ENCODE measurements around the gene CDH24. TPM values are rescaled to one million over a fixed set of nuclear protein-coding genes. Genes with fewer than 3 reads are reported as not detected.

CDH24 gene
- total and polyA plus RNA-seq, 9 of the 15 experiments (the other 6 are each of a cell fraction or from before 2014, with no cell fraction given) = 0.04 to 16.2 (median 4.9) TPM

GRCh38 chr14:23009939-23010726 is 47.2 kb downstream of the CDH24 start, which contains the start of gene C14orf93 (continued):
- TF ChIP-seq, protein P1, sequence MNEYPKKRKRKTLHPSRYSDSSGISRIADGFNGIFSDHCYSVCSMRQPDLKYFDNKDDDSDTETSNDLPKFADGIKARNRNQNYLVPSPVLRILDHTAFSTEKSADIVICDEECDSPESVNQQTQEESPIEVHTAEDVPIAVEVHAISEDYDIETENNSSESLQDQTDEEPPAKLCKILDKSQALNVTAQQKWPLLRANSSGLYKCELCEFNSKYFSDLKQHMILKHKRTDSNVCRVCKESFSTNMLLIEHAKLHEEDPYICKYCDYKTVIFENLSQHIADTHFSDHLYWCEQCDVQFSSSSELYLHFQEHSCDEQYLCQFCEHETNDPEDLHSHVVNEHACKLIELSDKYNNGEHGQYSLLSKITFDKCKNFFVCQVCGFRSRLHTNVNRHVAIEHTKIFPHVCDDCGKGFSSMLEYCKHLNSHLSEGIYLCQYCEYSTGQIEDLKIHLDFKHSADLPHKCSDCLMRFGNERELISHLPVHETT (CRISPR knock-in tag; conservative IDR thresholded peaks at IDR 0.05 in 1 of 2, IDR thresholded peaks at IDR 0.05 in 1 of 2) = peak in 1 of 2 experiments; percentile 37; a peak in 2 of 4 replicates
- TF ChIP-seq RBM25 (IDR thresholded peaks at IDR 0.05; ENCODE audit: low read depth, low read length, severe bottlenecking) (no peak), GABPB1 (CRISPR knock-in tag; IDR thresholded peaks at IDR 0.05) (no peak), ZFP1 (CRISPR knock-in tag; IDR thresholded peaks at IDR 0.05) (no peak), NFE2 (IDR thresholded peaks at IDR 0.05; ENCODE audit: low read depth) (no peak), MTA2 (IDR thresholded peaks at IDR 0.05; ENCODE audit: low read depth) (no peak; the same call in 1 of the 2 replicates), HDAC2 (IDR thresholded peaks at IDR 0.05) (0 out of 2 replicates have a peak, but pooled peaks have one; percentile 35), MCM5 (IDR thresholded peaks at IDR 0.05; ENCODE audit: low read depth) (no peak), CBX1 (IDR thresholded peaks at IDR 0.05; ENCODE audit: low read depth) (no peak), LARP7 (IDR thresholded peaks at IDR 0.05) (no peak), ARHGAP35 (IDR thresholded peaks at IDR 0.05; ENCODE audit: partially characterized antibody) (no peak), CBX5 (IDR thresholded peaks at IDR 0.05; ENCODE audit: borderline replicate concordance, low read depth) (no peak), ZNF384 (IDR thresholded peaks at IDR 0.05; ENCODE audit: low read depth, low read length) (no peak), E2F3 (CRISPR knock-in tag; IDR thresholded peaks at IDR 0.05) (no peak), KDM2B (CRISPR knock-in tag; IDR thresholded peaks at IDR 0.05) (no peak), FOXA1 (IDR thresholded peaks at IDR 0.05; ENCODE audit: borderline replicate concordance) (no peak), NR4A1 (CRISPR knock-in tag; IDR thresholded peaks at IDR 0.05) (no peak), NR4A1 (tag; IDR thresholded peaks at IDR 0.05) (peak; percentile 80), ZNF165 (CRISPR knock-in tag; IDR thresholded peaks at IDR 0.05; ENCODE audit: borderline replicate concordance) (no peak), SMARCA4 (IDR thresholded peaks at IDR 0.05) (peak; percentile 31), E2F6 (IDR thresholded peaks at IDR 0.05; ENCODE audit: borderline replicate concordance in 1 of 2, extremely low read depth in 1 of 2, insufficient read depth in 1 of 2, insufficient read length in 1 of 2, low read depth in 1 of 2, low read length in 1 of 2, poor library complexity in 1 of 2, severe bottlenecking in 1 of 2) (peak; percentile 69 to 94), ZNF274 (IDR thresholded peaks at IDR 0.05; ENCODE audit: borderline replicate concordance, low read depth, low read length) (no peak), TCF3 (CRISPR knock-in tag; IDR thresholded peaks at IDR 0.05) (no peak), ZEB2 (IDR thresholded peaks at IDR 0.05) (peak; percentile 88), JUN (IDR thresholded peaks at IDR 0.05; ENCODE audit: borderline replicate concordance, low read depth, low read length) (peak; percentile 3; the same call in 1 of the 2 replicates), JUN (CRISPR knock-in tag; IDR thresholded peaks at IDR 0.05; ENCODE audit: borderline replicate concordance) (no peak), ZNF197 (CRISPR knock-in tag; IDR thresholded peaks at IDR 0.05; ENCODE audit: low read depth) (no peak)
- TF ChIP-seq, protein P2, sequence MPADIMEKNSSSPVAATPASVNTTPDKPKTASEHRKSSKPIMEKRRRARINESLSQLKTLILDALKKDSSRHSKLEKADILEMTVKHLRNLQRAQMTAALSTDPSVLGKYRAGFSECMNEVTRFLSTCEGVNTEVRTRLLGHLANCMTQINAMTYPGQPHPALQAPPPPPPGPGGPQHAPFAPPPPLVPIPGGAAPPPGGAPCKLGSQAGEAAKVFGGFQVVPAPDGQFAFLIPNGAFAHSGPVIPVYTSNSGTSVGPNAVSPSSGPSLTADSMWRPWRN (IDR thresholded peaks at IDR 0.05; ENCODE audit: low read depth) = peak; percentile 55; the same call in 1 of the 2 replicates
